Astrocyte of the cerebellum (primary cell): Measurements from ENCODE around the gene ZBTB46.
"Not testable (repeated sequence)": the region's sequence is repeated elsewhere in the genome, so short reads cannot be mapped to it uniquely, and the experiment has no call there.

ENCODE experiments used
- DNase-seq: peaks from one replicate; pipeline ENCODE4 v3.0.0-alpha.2; 2011; ENCODE audit warnings: low read depth
- H3K4me3 ChIP-seq: 2 replicates; pipeline ENCODE4 v1.5.1; 2011; ENCODE audit warnings: mild to moderate bottlenecking, low read depth, low read length, moderate library complexity
- in situ Hi-C: cut with HindIII; loops from 2 replicates; pipeline ENCODE4 v1.10.0; 2017; ENCODE audit warnings: low sequenced_read_pairs
- TF ChIP-seq, protein P1 (sequence below): IDR thresholded peaks from 2 replicates; pipeline ENCODE4 v1.5.1; 2012; ENCODE audit warnings: low read length, low read depth, moderate library complexity, mild to moderate bottlenecking; ENCODE audit errors: missing control alignments

The ZBTB46 gene

DNA sequence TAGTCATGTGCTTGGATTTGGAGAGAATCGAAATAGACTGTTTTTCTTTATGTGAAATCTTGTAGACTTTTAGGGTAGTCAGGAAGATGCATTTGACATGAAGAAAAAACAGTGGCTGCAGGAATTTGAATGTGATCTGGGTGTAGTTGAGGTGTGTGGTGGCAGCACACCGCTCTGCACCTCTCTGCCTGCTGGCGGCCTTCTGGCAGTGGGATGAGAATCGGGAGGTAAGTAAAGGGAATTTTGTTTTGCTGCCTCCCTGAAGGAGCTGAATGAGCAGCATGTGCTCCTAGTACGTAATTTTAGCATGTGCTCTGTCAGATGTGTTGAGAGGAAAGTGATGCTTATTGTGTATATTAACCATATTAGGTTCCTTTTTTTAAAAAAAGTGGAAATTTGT lies 37.2 kb upstream of the ZBTB46 start:
- TF ChIP-seq, protein P1, sequence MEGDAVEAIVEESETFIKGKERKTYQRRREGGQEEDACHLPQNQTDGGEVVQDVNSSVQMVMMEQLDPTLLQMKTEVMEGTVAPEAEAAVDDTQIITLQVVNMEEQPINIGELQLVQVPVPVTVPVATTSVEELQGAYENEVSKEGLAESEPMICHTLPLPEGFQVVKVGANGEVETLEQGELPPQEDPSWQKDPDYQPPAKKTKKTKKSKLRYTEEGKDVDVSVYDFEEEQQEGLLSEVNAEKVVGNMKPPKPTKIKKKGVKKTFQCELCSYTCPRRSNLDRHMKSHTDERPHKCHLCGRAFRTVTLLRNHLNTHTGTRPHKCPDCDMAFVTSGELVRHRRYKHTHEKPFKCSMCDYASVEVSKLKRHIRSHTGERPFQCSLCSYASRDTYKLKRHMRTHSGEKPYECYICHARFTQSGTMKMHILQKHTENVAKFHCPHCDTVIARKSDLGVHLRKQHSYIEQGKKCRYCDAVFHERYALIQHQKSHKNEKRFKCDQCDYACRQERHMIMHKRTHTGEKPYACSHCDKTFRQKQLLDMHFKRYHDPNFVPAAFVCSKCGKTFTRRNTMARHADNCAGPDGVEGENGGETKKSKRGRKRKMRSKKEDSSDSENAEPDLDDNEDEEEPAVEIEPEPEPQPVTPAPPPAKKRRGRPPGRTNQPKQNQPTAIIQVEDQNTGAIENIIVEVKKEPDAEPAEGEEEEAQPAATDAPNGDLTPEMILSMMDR = no peak
- H3K4me3 ChIP-seq = no peak overlapping the region
- in situ Hi-C loops = no loop called here
- DNase-seq = no peak

DNA sequence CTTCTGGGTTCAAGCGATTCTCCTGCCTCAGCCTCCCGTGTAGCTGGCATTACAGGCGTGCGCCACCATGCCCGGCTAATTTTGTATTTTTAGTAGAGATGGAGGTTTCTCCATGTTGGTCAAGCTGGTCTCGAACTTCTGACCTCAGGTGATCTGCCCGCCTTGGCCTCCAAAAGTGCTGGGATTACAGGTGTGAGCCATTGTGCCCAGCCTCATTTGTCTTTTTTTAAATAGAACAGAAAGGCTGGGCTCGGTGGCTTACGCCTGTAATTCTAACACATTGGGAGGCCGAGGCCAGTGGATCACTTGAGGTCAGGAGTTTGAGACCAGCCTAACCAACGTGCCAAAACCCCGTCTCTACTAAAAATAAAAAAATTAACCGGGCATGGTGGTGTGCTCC lies 36.0 kb upstream of the ZBTB46 start:
- in situ Hi-C loops, H3K4me3 ChIP-seq, DNase-seq: not testable (repeated sequence)

DNA sequence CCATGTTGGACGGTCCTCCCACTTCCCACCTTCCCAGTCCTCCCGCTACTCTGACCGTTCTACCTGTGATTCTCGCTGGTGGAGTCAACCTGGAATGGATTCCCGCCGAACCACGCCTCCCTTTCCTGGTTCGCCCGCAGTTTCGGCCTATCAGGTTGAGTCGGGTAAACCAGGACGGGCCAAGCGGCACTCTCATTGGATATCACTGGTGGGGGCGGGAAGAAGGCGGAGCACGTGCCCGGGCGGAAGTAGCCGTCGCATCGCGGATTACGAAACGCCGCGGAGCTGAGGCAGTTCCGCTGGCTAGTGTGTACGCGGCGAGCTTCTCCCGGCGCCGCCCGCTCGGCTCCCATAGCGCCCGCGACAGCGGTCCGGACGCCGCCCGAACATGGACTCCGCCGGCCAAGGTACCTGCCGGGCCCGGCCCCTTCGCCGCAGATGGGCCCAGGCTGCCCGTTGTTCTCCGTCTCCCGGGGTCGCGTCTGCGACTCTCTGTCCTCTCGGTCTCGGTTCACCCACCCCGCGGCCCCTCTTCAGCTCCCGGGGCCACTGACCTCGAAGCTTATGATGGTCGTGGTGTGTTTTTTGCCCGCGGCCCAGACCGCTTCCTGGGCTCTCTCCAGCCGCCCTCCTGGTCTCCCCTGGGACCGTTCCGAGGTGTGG lies 34.0 kb upstream of the ZBTB46 start, which contains the start of gene TPD52L2:
Gene TPD52L2, plus strand, starts transcription at position 293 of the 663 bp plus-strand sequence. Its CDS starts 96 bp downstream, at position 389.
- TF ChIP-seq, protein P1 = no peak
- H3K4me3 ChIP-seq = peak within 1 kb of the TSS; percentile 95
- in situ Hi-C loops = no loop called here
- DNase-seq = peak; percentile 96

DNA sequence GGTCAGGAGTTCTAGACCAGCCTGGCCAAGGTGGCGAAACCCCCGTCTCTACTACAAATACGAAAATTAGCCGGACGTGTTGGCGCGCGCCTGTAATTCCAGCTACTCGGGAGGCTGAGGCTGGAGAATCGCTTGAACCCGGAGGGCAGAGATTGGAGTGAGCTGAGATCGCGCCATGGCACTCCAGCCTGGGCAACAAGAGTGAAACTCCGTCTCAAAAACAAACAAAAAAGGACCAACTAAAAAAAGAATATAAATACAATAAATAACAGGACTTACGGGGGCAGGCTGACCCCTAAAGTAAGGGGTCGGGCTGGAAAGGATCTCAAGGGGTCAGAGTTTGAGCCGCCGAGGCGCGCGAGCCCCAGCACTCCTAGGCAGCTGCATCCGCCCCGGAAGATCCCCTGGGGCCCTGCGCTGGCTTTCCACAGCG lies 33.5 kb upstream of the ZBTB46 start:
- TF ChIP-seq, protein P1 = no peak
- H3K4me3 ChIP-seq = peak overlapping the region; percentile 95
- in situ Hi-C loops = no loop called here
- no peak for DNase-seq

DNA sequence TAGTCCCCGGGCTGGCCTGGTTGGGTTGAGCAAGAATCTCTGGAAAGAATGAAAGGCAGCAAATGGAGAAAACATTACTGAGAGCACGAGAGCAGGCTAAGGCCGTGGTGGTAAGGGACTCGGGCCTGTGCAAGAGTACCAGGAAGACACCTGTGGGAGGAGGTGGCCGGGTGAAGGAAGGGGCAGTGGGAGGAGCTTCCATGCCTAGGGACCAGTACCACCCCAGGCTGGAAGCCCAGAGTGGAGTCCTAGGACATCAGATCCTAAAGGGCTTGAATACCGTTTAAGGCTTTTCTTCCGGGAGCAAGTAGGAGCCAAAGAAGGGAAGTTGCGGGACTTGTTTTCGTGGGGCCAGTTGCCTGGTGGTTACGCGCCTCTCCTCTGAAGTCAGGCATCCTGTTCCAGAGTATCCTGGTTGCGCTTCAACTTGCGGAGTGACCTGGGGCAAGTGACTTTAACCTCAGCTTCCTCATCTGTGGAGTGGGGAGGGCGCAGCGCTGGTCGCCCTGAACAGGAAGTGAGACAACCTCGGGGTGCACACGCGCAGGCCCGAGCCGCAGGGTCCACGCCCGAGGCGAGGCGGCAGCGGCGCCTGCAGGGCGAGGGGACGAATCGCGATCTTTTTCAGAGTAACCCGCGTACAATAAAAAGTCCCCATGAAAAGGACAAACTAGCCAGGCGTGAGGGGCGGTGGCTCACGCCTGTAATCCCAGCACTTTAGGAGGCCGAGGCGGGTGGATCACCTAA lies 32.9 kb upstream of the ZBTB46 start:
- H3K4me3 ChIP-seq = peak overlapping the region; percentile 95
- in situ Hi-C loops = no loop called here
- DNase-seq = no peak
- TF ChIP-seq, protein P1 = peak; percentile 64

DNA sequence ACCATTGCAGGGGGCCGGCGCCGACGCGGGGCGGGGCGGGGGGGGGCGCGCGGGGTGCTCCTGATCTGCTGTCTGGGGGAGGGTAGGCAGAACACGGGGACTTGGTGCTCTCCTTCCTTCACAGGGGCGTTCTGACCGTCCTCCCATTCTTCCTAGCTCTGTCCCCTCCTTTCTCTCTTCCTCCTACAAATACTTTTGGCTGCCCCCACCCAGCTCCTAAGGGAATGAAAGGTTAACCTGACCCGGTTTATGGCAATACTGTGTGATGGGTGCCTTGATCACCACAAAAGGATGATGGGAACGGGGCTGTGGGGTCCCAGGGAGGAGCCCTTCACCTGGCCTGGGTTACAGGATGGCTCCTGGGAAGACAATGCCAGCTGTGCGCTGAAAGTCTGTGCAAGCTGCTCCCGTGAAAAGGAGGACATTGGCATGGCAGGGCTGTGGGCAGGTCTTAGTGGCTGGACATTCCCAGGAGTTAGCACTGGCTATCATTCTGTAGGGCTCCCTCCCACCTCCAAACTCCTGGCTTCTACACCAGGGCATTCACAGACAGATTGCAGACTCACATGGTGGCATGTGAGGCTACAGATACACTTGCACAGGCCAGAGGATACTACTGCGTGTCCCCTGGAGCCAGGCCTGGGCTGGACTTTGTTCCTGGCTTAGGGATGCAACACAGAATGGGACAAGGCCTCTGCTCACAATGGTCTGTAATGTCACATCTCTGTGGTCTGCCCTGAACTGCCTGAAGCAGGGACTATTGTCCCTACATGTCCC lies 32.1 kb upstream of the ZBTB46 start:
- in situ Hi-C loops = no loop called here
- peak overlapping the region; percentile 95 for H3K4me3 ChIP-seq
- no peak for DNase-seq
- TF ChIP-seq, protein P1 = no peak
